Lower lobe of right lung (tissue), 2 donors: Measurements from ENCODE around the gene KCNH6. TPM values are rescaled to one million over a fixed set of nuclear protein-coding genes. Genes with fewer than 3 reads are reported as not detected.

Experiments used
- ATAC-seq, 2 donors: fragments of 200-7000 bp; cut with Tn5 transposase; one replicate each; pipeline ENCODE4 v1.9.1; 2020 to 2022; ENCODE audit warnings: mild to moderate bottlenecking in 2 of 2, moderate library complexity in 2 of 2
- DNase-seq: peaks from one replicate; pipeline ENCODE4 v3.0.0-alpha.2; 2020
- H3K27ac ChIP-seq: fragments of 200-600 bp; one replicate; pipeline ENCODE4 v1.8.0; 2022
- H3K27me3 ChIP-seq: fragments of 200-600 bp; one replicate; pipeline ENCODE4 v1.8.0; 2022; ENCODE audit warnings: low read depth
- H3K36me3 ChIP-seq: fragments of 200-600 bp; one replicate; pipeline ENCODE4 v1.8.0; 2022; ENCODE audit warnings: mild to moderate bottlenecking
- H3K4me1 ChIP-seq: fragments of 200-600 bp; one replicate; pipeline ENCODE4 v1.8.0; 2022
- H3K4me3 ChIP-seq: fragments of 200-600 bp; one replicate; pipeline ENCODE4 v1.8.0; 2022; ENCODE audit warnings: mild to moderate bottlenecking
- H3K9me3 ChIP-seq: fragments of 200-600 bp; one replicate; pipeline ENCODE4 v1.8.0; 2022
- CTCF ChIP-seq: fragments of 200-600 bp; IDR thresholded peaks from one replicate; pipeline ENCODE4 v1.8.0; 2022; ENCODE audit warnings: antibody characterized with exemption, mild to moderate bottlenecking
- intact Hi-C: fragments of 100-400 bp; cut with DNase I; formaldehyde crosslinking; loops from one replicate; pipeline ENCODE4 v1.11.0; 2022
- total RNA-seq: library from RNA; stranded (reverse); fragmentation: NEBNext Ultra II Directional; extraction: Animal tissue kit (Norgen Biotek cat#: 25700); gene quantifications from one replicate; pipeline ENCODE4 v1.2.1, GENCODE V29; 2021
- donor health status: DM: no; HTN: yes; CAD: no; lungs with severe emphysema.

Gene KCNH6
- total RNA-seq, 1 donor from 2014 or later, result 0.27 TPM

GRCh38 chr17:63519116-63519881, 3.9 kb upstream of the KCNH6 start:
- ATAC-seq, result no peak
- intact Hi-C loops, result no loop called here

GRCh38 chr17:63519972-63520882, 2.9 kb upstream of the KCNH6 start:
- H3K36me3 ChIP-seq, result no peaks in the 10 kb centered on the region
- peaks cover 16% of the 10 kb centered on the region for H3K27me3 ChIP-seq
- intact Hi-C loops, result no loop called here
- no peak for DNase-seq
- H3K27ac ChIP-seq, result no peak overlapping the region
- no peak for ATAC-seq
- no peaks in the 10 kb centered on the region for H3K4me1 ChIP-seq
- no peaks in the 10 kb centered on the region for H3K9me3 ChIP-seq
- TF ChIP-seq CTCF, result no peak
- no peak overlapping the region for H3K4me3 ChIP-seq

More at GRCh38 chr17:63519116-63519881, 3.9 kb upstream of the KCNH6 start:
- no peak for TF ChIP-seq CTCF
- H3K4me3 ChIP-seq, result no peak overlapping the region
- no peaks in the 10 kb centered on the region for H3K4me1 ChIP-seq
- H3K9me3 ChIP-seq, result no peaks in the 10 kb centered on the region
- no peaks in the 10 kb centered on the region for H3K36me3 ChIP-seq
- DNase-seq, result no peak
- H3K27me3 ChIP-seq, result peaks cover 7% of the 10 kb centered on the region
- no peak overlapping the region for H3K27ac ChIP-seq

- H3K4me3 ChIP-seq, result no peak overlapping the region
- ATAC-seq, result no peak
- no peaks in the 10 kb centered on the region for H3K4me1 ChIP-seq
- no peaks in the 10 kb centered on the region for H3K36me3 ChIP-seq
- no peak overlapping the region for H3K27ac ChIP-seq
- no peaks in the 10 kb centered on the region for H3K9me3 ChIP-seq
- peaks cover 15% of the 10 kb centered on the region for H3K27me3 ChIP-seq
- TF ChIP-seq CTCF, result no peak
- intact Hi-C loops, result no loop called here
- no peak for DNase-seq
Measured at GRCh38 chr17:63524051-63524450, 893 bp downstream of the KCNH6 start.

- H3K27ac ChIP-seq, result no peak overlapping the region
- intact Hi-C loops, result no loop called here
- no peak overlapping the region for H3K4me3 ChIP-seq
Measured at GRCh38 chr17:63525190-63525946, 2.2 kb downstream of the KCNH6 start.

More at GRCh38 chr17:63525190-63525946, 2.2 kb downstream of the KCNH6 start:
- Histone ChIP-seq H3K9me3 (no peaks in the 10 kb centered on the region), H3K36me3 (no peaks in the 10 kb centered on the region), H3K27me3 (peaks cover 15% of the 10 kb centered on the region), H3K4me1 (no peaks in the 10 kb centered on the region)
- DNase-seq, result no peak
- no peak for TF ChIP-seq CTCF
- ATAC-seq, result no peak
